ENCODE results near the gene WDR86.

- TF ChIP-seq POLR2AphosphoS5 (IDR thresholded peaks at IDR 0.05; ENCODE audit: insufficient read depth in 1 of 2, low read depth in 1 of 2) (no peak), CTCF (IDR thresholded peaks at IDR 0.05) (no peak)
These were observed 13.4 kb upstream of the WDR86 start for GRCh38 chr7:151423226-151423625.

All from vagina (tissue), 2 donors.